GM18909 (cell line): ENCODE measurements around the gene PPP1R7.
"Not testable (repeated sequence)": the region's sequence is repeated elsewhere in the genome, so short reads cannot be mapped to it uniquely, and the experiment has no call there.

Experiments used
- ATAC-seq: cut with Tn5 transposase; IDR thresholded peaks from one replicate; pipeline ENCODE4 v1.9.1; 2021; ENCODE audit warnings: mild to moderate bottlenecking; ENCODE audit not compliant: unreplicated experiment, poor library complexity

The PPP1R7 gene

DNA sequence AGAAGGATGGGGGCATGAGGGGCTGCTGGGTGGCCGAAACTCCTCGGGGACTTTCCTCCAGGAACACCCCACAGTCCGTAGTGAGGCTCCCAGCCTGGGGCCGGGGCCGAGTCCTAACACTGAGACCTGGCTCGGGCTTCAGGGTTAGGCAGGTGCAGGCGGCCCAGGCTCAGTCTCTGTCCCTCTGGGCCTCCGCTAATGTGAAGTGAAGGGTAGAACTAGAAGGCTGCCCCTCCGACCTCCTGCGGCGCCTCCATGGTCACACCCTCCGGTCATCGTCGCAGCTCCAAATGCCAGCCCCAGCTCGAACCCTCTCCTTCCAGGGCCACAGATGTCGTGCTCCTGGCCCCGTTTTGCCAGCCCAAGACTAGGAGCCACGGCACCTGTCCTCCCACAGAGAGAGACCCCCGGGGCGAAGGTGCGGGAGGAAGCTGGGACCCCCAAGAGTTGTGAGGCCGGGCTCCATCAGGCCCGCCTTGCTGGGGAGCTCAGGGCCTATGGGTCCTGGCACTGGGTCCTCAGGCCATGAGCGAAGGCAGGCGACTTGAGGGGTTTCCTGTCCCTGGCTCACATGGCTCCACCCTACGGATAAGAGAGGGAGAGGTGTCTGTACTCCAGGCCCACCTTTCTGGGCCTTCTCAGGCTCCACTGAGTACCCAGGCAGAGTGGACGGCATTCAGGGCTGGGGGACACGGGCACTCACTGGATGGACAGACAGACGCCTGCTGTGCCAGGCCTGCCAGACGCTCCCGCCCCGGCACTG is 39.0 kb downstream of the PPP1R7 start:
- ATAC-seq, result no peak

DNA sequence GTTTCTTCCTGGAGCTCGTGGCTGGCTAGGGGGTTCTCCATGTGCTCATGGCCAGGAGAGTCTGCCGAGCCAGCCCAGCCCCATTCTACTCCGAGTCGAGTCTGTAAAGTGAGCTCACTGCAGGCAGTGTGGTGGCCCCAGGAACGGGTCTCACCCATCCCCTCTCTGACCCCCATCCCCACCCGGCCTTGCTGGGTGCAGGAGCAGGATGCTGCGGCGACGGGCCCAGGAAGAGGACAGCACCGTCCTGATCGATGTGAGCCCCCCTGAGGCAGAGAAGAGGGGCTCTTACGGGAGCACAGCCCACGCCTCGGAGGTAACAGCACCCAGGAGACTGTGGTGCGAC is 39.6 kb downstream of the PPP1R7 start:
- ATAC-seq, result no peak

DNA sequence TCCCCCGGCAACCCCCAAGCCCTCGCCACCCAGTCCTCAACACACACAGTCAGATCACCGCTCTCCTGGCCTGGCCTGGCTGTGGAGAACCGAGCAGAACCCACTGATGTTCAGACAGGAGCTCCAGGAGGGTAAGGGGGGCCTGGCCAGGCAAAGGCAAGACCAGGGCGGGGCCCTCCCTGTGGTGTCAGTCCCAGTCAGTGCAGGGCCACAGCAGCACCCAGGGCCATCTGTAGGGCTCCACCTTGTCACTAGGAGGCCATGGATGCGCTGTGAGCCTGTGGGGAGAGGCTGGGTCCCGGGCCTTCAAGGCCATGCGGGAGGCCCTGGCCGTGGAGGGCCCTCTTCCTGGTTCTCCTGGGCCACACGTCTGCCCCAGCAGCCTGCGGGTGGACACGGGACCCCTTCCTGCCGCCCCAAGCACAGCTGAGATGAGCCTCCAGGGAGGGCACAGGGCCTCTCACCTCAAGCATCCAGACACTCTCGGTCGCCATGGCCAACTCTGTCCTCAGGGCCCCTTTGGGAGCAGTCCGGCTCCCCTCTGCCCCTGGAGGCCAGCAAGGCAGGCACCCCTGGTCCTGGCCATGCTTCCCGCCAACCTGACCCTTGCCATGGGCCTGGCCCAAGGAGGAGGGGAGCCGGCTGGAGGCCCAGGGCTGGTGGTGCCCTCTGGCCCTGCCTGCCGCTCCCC is 40.2 kb downstream of the PPP1R7 start:
- ATAC-seq, result no peak

DNA sequence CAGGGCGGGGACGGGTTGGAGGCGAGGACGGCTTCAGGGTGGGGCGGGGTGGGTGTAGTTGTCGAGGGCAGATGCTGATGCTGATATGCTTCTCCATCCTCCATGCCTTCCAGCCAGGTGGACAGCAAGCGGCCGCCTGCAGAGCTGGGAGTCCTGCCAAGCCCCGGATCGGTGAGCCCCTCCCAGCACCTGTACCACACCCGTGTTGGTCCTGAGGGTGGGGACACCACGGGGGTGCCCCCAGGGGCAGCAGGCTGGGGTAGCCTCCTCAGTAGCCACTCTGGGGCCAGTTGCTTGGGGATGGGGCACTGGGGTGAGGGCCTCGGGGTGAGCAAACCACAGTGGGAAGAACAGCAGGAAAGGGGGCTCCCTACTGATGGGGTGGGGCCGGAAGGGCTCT is 40.8 kb downstream of the PPP1R7 start:
- ATAC-seq, result no peak

DNA sequence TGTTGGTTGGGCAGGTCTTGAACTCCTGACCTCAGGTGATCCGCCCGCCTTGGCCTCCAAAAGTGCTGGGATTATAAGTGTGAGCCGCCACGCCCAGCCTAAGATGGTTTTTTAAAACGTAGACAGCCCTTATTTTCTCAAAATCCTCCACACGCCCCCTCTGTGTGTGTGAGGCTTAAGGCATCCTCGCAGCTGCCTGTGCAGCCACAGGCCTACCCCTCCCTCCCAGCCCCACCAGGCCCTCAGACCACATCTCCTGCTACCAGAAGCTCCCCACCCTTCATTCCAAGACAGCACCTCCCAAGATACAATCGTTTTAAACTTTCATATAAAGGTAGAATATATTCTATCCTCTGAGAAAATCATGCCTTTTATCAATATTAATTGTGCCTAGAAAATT is 43.0 kb downstream of the PPP1R7 start:
- no peak for ATAC-seq

DNA sequence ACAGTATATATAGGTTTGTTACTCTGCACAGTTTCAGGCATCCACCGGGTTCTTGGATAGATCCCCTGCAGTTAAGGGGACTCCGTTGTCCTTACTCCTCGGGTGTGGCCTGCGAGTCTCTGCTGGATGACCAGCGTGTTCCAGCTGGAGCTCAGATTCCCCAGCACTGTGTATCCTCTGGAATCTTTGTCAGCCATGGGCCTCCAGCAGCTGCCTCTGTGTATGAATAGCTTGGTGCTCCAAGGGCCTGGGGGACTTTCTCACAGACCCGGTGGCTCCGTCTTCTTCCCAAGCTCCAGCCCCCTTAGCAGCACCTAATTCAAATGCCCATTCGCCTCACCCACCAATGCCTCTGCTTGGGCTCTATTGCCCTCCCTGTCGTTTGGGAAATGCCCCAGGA is 44.5 kb downstream of the PPP1R7 start:
- ATAC-seq, result no peak

DNA sequence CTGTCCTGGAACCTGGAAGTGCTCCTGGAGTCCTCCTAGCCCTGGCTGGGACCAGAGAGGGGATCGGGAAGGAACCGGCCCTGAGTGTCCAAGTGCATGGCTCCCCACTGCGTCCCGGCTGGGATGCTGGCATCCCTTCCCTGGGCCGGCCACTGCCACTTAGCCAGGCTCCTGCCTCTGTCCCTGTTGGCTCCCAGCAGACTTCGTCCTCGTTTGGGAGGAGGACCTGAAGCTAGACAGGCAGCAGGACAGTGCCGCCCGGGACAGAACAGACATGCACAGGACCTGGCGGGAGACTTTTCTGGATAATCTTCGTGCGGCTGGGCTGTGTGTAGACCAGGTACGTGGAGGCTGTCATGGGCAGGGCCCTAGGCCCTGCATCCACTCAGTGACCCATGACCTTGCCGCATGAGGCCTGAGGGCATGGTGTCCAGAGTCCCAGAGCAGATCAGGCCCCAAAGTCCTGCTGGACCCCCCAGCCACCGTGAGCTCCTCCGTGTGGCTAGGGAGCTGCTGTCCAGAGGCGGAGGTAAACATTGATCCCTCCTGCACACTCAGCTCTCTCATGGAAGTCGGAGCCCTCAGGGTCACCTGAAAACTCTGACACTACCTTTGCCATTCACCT is 45.4 kb downstream of the PPP1R7 start:
- ATAC-seq, result no peak

DNA sequence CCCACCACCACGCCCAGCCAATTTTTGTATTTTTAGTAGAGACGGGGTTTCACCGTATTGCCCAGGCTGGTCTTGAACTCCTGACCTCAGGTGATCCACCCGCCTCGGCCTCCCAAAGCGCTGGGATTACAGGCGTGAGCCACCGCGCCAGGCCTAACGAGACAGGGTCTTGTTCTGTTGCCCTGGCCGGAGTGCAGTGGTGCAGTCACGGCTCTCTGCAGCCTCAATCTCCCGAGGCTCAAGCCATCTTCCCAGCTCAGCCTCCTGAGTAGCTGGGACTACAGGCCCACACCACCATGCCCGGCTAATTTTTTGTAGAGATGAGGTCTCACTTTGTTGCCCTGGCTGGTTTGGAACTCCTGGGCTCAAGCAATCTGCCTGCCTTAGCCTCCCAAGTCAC is 47.0 kb downstream of the PPP1R7 start:
- not testable (repeated sequence) for ATAC-seq

DNA sequence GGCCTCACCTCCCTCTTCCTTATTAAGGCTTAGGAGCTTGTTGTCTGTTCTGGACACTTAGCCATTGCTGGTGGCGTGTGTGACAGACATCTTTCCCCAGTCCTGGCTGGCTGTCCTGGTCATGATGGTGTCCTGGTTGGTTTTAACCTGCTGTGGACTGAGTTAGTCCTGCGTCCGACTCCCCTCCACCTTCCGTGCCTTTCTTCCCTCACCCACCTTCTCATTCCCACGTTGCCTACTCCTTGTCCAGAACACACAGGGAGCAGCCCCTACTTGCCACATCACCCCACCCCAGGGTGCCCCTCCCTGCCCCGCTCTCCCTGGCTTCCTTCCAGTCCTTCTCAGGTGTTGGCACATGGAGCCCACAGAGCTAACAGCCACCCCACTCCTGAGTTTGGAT is 47.7 kb downstream of the PPP1R7 start:
- no peak for ATAC-seq

DNA sequence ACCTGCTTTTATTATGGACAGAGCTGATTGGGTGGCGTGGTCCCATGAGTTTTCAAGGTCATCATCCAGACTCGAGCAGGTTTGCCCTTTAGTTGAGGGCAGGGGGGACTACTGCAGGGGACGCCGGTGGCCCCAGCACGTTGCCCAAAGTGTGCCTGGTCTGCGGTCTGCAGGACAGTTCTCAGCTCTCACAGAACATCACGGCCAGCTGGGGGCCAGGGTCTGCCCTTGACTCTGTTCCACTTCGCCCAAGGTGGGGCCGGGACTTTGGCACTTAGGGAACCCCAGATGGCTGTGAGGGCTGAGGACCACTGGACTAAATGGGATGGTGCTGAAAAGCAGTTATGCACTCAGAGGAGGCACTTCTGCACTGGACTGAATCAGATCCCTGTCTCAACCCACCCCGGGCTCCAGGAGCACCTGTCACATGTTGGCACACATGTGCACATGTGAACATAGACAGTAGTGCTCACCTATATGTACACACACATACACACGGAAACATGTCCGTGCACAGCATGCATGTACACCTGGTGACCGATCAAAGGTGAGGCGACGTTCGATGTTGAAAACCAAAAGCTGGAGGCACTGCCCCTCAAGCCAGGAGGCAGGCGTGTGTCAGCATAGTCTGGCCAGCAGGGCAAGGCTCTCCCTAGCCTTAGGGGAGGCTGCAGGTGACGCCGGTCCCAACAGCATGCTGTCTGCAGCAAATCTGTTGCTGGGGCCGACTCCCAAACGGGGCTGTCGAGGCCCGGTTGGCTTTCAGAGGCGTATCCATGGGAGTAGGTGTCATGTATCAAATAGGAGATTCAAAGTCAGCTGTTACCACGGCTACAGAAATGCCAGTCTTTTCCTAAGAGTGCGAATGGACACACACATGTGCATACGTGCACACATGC is 48.4 kb downstream of the PPP1R7 start:
- ATAC-seq, result no peak

DNA sequence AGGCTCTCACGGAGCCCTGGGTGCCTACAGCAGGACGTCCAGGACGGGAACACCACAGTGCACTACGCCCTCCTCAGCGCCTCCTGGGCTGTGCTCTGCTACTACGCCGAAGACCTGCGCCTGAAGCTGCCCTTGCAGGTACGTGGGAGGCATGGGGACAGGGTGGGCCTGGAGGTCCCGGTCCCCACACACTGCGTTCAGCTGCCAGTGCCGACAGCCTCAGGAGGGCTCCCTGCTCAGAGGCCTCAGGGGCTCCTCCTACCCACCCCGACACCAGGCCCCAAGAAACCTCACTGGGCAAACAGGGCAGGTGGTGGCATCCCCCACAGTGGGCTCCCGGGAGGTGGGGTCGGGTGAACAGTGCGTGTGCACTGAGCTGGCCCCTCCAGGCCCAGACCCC is 49.0 kb downstream of the PPP1R7 start:
- no peak for ATAC-seq

DNA sequence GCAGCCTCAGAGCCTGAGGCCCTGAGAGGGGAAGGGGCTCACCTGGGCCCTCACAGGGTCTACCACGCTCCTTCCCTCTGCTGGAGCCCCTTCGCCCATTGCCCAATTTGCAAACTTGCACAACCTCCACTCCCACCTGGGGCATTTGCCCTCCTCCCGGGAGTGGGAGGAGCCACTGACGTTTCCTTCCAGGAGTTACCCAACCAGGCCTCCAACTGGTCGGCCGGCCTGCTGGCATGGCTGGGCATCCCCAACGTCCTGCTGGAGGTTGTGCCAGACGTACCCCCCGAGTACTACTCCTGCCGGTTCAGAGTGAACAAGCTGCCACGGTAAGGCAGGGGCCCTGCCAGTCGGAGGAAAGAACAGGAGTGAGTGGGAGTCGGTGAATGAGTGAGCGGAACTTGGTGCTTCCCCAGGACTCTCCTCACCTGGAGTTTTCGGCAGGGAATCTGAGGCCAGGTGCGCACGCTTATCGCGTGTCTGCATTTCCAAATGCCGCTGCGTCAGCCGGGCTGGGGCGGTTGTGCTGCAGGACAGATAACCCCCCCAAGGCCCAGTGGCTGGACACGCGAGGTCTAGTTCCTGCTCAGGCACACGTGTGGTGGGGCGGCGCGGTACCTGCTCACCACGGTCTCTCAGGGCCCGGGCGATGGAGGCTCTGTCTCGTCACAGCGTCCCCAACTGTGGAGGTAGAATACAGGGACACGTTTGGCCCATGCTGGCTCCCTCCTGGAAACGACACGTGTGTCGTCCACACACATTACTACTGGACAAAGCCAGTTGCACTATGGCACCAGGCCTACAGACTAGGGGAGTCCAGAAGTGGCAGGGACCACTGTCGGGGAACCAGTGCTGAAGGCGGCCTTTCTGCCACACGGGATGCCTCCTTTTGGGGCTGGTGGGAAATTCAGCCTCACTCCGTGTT is 49.9 kb downstream of the PPP1R7 start:
- no peak for ATAC-seq

DNA sequence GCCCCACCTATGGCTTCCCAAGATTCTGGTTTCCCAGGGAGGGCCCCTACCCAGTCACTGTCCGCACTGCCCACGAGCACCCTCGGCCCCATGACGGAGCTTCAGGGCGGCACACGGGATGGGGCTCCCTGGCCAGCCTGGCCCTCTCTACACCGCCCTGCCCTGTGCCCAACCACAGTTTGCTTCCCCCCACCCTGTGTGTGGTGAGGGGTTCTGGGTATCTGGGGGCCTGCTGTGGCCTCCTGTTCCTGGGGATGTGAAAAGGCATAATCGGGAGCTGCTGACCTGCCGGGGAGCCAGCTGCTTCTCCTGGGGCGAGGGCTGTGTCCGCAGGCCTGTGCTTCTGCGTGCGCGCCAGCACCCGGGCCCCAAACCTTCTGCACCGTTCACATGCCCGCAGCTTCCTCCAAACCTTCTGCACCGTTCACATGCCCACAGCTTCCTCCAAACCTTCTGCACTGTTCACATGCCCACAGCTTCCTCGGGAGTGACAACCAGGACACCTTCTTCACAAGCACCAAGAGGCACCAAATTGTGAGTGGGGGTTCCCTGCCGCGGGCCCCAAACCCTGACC is 50.6 kb downstream of the PPP1R7 start:
- no peak for ATAC-seq

DNA sequence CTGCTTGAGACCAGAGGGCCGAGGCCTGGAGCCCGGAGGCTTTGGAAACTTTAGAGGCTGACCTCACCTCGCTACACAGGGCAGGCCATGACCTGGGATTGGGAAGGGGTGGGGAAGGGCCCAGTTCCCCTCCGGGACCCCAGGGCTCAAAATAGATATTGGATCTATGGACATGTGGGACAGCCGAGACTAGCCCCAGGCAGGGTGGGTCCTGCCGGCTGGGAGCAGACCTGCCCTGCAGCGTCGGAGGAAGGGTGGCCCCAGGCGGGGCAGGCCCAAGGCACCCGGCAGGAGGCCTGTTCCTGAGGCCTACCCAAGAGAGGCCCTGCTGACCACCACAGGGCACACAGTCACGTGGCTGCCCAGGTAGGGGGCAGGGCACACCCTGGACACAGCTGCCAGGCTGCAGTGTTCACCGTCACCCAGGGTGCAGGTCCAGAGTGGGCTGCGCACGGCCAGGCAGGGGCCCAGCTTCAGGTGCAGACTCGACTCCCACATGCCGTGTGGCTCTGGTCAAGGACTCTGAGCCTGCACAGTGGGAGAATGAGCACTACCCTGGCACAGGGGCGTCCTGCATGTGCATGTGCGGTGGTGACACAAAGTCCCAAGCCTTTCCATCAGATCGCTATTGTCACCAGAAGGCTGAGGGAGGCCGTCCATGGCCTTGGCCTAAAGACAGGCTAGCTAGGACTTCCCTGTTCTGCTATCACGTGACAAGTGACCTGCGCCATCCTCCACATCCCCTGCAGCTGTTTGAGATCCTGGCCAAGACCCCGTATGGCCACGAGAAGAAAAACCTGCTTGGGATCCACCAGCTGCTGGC is 51.4 kb downstream of the PPP1R7 start:
- ATAC-seq, result no peak

DNA sequence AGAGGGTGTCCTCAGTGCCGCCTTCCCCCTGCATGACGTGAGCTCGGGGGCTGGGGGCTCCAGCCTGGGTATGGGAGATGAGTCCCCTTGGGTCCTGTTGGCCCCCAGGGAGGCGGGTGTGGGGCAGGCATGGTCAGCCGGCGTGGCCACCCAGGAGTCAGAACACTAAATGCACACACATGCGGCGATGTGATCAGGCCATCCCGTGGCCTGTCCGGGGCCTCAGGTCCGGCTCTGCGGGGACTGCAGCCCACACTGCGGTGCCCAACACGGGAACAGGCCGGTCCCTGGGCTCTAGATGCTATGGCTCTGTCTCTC is 52.0 kb downstream of the PPP1R7 start:
- no peak for ATAC-seq

DNA sequence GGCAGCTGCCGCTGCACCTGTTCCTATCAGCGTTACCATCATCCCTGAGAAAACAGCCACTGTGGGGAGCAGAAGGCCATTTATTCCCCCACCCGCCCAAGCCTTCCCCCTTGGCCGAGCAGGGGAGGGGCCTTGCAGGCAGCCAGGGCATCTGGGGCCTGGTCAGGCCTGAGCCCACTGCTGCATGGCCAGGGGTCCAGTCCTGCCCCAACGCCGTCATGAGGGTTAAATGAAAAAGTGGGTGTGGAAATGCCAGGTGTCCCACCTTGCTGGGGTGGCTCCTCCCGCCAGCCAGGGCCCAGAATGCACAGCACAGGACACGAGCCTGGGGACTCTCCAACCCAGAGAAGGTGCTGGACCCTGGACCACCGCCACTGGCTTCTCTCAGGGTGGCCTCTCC is 52.4 kb downstream of the PPP1R7 start:
- ATAC-seq, result no peak

DNA sequence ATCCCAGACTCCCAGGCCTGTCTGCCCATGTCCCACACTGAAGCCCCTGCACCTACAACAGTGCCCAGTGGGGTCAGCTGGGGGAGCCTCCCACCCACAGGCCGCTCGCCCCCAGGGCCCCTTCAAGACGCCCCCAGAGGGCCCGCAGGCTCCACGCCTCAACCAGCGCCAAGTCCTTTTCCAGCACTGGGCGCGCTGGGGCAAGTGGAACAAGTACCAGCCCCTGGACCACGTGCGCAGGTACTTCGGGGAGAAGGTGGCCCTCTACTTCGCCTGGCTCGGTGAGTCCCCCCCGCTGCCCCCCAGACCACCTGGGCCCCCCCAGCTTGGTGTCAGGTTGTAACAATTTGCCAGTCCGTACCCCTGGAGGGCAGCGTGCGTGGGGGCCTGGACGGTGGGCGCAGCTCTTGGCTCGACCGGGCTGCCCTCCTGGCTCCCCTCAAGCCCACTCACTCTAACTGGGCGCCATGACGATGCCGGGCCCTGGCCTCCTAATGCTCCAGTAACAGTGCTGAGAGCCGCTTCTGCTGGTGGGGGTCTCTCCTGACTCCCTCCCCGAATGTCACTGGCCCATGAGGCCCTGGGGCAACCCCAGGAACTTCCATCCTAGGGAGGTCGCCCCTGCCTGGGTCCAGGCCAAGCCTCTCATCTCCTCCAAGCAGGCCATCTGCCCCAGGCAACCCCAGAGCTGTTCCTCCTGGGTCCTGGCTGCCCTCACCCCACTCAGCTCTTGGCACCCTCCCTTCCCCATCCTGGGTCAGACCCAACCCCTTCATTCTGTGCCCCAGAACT is 53.1 kb downstream of the PPP1R7 start:
- ATAC-seq, result no peak

DNA sequence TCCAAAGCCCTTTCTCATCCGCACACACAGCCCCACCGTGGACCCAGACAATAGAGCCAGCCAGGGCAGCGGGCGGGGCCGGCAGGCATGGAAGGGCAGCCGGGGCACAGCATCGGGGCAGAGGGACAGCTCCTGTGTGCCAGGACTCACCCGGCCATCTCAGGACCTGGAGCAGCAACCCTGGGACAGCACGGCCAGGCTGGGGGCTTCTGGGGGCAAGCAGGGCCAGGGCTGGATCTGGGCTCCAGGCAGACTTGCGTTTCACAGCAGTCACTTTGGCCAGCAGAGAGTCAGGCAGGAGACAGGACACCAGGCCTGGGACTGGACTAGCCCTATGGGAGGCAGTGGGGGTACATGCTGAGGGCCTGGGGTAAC is 53.7 kb downstream of the PPP1R7 start:
- no peak for ATAC-seq
